ENCODE results near the gene LMAN1. TPM values are rescaled to one million over a fixed set of nuclear protein-coding genes. Genes with fewer than 3 reads are reported as not detected.

LMAN1 gene, protein sequence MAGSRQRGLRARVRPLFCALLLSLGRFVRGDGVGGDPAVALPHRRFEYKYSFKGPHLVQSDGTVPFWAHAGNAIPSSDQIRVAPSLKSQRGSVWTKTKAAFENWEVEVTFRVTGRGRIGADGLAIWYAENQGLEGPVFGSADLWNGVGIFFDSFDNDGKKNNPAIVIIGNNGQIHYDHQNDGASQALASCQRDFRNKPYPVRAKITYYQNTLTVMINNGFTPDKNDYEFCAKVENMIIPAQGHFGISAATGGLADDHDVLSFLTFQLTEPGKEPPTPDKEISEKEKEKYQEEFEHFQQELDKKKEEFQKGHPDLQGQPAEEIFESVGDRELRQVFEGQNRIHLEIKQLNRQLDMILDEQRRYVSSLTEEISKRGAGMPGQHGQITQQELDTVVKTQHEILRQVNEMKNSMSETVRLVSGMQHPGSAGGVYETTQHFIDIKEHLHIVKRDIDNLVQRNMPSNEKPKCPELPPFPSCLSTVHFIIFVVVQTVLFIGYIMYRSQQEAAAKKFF
- total RNA-seq (10 to 100 TPM; 47.1 to 65.2 (median 56.9) TPM), polyA plus RNA-seq (10 to 100 TPM in 1 of 3 donors, 1 to 10 TPM in 2; 4.8 to 24.6 (median 7.4) TPM)

DNA sequence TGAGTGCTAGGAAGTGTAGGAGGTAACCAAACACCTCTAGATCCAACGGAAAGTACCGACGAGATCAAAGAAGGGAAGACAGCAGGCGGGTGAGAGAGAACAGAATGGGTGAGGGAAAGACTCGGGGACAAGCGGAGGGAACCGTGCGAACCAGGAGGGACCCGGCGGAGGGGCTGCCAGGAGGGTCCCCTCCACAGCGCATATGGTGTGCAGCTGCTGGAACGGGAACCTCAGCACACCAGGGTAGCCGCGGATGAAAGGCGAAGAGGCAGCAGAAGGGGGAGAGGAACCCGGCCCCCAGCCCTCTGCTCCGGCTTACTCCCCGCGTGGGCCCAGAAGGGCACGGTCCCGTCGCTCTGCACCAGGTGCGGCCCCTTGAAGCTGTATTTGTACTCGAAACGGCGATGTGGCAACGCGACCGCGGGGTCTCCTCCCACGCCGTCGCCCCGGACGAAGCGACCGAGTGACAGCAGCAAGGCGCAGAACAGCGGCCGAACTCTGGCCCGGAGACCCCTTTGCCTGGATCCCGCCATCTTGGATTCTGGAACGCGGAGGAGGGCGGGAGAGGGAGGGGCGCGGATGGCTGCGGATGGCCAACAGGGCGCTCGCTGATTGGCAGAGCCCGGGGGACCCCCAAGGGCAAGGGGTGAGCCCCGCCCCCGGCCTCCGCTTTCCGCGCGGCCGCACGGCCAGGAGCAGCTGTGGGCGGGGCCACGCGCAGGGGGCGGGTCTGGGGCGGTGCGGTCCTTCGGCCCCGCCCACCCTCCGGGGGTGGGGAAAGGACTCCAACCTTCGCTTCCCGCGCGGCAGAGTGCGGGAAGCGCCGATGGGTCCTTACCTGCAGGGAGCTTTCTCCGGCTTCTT lies at the start of gene LMAN1:
Gene LMAN1, minus strand, starts transcription at position 554 of the 864 bp plus-strand sequence. Its CDS starts 21 bp downstream, at position 533.
- intact Hi-C loops (cut with DNase I): loop anchor here (10.0 kb wide), 1 partner anchor 346 kb away; no protein-coding TSS in a partner anchor
- peak within 1 kb of the TSS; percentile 64 to 97 (median 82) for H3K4me3 ChIP-seq
- 0 to 1% methylated on average over 76 of the region's 76 CpGs for WGBS, 2 donors
- peaks cover 0 to 30% (median 23%) of the 10 kb centered on the region in 4 donors for H3K4me1 ChIP-seq
- peak; percentile 98 for DNase-seq
- TF ChIP-seq POLR2AphosphoS5 (IDR thresholded peaks at IDR 0.05) (peak; percentile 39 to 71 (median 60)), POLR2A (IDR thresholded peaks at IDR 0.05) (no peak), EP300 (IDR thresholded peaks at IDR 0.05) (peak in 1 of 4 donors; percentile 22)
- no peaks in the 10 kb centered on the region for H3K9me3 ChIP-seq
- H3K36me3 ChIP-seq: peaks cover 0 to 17% (median 4%) of the 10 kb centered on the region in 4 donors
- no peaks in the 10 kb centered on the region for H3K27me3 ChIP-seq
- H3K27ac ChIP-seq: peak within 1 kb of the TSS; percentile 83 to 90 (median 87)

DNA sequence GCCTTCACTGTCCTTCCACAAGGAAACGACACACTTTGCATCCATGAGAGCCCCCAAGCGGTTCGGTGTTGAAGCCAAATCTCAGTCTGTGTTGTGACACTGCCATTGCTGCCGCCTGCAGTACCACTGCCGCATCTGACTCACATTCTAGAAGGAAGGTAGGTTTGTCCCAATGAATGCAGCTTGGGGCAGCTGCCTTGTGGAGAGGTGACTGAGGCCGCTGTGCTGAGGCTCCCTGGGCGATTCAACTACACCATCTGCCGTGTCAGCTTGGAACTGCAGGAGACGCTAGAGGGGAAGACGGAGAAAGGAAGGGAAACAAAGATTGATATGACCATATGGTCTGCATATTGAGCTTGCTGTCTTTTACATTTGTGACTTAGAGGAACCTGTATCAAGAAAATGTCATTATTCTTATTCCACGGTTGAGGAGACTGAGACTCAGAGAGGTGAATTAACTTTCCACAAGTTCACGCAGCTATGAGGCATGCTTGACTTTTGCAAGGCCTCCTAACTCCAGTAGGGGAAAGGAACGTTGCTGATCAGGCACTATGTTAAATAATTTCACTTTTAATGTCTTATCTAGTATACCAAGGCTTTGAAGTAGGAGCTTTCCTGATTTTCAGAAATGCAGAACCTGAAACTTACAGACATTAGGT lies 43.5 kb upstream of the LMAN1 start:
- no peak overlapping the region for H3K27ac ChIP-seq
- DNase-seq: peak; percentile 77

DNA sequence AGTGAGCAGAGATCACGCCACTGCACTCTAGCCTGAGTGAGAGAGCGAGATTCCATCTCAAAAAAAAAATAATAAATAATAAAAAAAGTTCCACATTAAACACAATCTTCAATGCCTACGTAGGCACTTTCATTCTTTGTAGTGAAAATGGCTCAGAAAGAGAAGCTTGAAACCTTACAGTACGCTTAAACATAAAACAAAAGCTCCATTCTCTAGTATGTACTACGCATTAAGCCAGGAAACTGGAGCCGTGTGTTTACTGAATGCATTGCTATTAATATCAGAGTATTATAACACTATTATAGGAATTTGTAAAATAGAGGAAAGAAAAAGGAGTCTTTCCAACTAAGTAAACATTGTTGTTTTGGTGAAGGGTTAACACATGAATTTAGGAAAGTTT lies 41.3 kb upstream of the LMAN1 start:
- no peaks in the 10 kb centered on the region for H3K27me3 ChIP-seq
- no peaks in the 10 kb centered on the region for H3K36me3 ChIP-seq
- no peak for DNase-seq
- no peak overlapping the region for H3K4me3 ChIP-seq
- TF ChIP-seq EP300 (IDR thresholded peaks at IDR 0.05) (no peak), POLR2A (IDR thresholded peaks at IDR 0.05) (no peak), POLR2AphosphoS5 (IDR thresholded peaks at IDR 0.05) (no peak)
- TF ChIP-seq, protein P1, sequence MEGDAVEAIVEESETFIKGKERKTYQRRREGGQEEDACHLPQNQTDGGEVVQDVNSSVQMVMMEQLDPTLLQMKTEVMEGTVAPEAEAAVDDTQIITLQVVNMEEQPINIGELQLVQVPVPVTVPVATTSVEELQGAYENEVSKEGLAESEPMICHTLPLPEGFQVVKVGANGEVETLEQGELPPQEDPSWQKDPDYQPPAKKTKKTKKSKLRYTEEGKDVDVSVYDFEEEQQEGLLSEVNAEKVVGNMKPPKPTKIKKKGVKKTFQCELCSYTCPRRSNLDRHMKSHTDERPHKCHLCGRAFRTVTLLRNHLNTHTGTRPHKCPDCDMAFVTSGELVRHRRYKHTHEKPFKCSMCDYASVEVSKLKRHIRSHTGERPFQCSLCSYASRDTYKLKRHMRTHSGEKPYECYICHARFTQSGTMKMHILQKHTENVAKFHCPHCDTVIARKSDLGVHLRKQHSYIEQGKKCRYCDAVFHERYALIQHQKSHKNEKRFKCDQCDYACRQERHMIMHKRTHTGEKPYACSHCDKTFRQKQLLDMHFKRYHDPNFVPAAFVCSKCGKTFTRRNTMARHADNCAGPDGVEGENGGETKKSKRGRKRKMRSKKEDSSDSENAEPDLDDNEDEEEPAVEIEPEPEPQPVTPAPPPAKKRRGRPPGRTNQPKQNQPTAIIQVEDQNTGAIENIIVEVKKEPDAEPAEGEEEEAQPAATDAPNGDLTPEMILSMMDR (IDR thresholded peaks at IDR 0.05): no peak
- WGBS, 2 donors: 89 to 90% methylated on average over 6 of the region's 6 CpGs
- H3K4me1 ChIP-seq: no peaks in the 10 kb centered on the region
- no peaks in the 10 kb centered on the region for H3K9me3 ChIP-seq
- intact Hi-C loops (cut with DNase I): loop anchor here (5.0 kb wide), 1 partner anchor 148 kb away; no protein-coding TSS in a partner anchor
- H3K27ac ChIP-seq: no peak overlapping the region

More for the DNA sequence above, 43.5 kb upstream of the LMAN1 start:
- no peaks in the 10 kb centered on the region for H3K9me3 ChIP-seq
- H3K27me3 ChIP-seq: no peaks in the 10 kb centered on the region
- H3K4me3 ChIP-seq: no peak overlapping the region
- no peaks in the 10 kb centered on the region for H3K4me1 ChIP-seq
- H3K36me3 ChIP-seq: no peaks in the 10 kb centered on the region
- intact Hi-C loops (cut with DNase I): loop anchor here (2.0 to 5.0 kb wide), 2 partner anchors 94 to 150 kb away; no protein-coding TSS in a partner anchor
- TF ChIP-seq POLR2AphosphoS5 (IDR thresholded peaks at IDR 0.05): no peak
- TF ChIP-seq, protein P1 (IDR thresholded peaks at IDR 0.05): peak; percentile 55 to 82 (median 71)
- 16 to 17% methylated on average over 13 of the region's 13 CpGs for WGBS, 2 donors

DNA sequence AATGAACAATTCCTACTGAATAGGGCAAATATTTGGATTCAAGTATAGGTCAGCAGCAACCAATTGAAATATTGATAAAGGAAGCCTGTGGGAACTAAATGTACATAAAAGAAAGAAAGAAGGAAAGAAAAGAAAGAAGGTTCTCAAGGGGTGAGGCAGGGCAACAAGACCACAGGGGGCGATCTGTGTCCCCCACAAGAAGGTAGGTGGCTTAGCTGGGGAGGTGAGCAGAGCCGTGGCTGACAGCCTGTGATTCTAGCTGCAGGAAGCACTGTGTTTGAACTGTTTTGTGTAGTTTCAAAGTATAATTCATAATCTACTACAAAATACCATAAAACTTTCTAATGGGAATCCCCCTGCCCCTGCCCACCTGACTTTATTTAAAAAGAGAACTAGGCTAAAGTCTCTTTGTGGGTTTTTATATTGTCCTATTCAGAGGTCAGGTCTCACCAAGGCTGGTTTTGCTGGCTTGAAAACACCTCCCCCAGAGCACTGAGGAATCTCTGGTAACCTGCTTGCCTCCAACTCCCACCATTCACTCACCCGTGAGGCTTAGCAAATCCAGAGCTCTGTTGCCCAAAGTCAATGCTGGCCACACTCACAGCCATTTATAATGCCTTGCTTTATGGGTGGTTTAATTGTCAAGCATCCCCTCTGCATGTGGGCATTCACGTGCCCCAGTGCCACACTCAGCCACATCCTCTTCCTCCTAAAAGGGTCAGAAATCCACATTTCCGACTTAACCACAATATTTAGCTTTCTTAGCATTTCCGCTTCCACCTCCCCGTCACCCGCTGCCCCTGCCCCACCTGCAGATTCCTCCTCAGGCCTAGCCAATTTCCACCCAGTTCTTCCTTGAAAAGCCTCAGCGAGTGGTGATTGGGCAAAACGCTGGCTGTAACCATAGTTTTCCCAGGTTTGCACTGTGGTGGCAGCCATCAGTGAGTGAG lies 36.4 kb upstream of the LMAN1 start:
- DNase-seq: no peak
- no peaks in the 10 kb centered on the region for H3K36me3 ChIP-seq
- intact Hi-C loops (cut with DNase I): no loop called here
- no peaks in the 10 kb centered on the region for H3K9me3 ChIP-seq
- H3K27ac ChIP-seq: no peak overlapping the region
- H3K4me1 ChIP-seq: no peaks in the 10 kb centered on the region
- no peak for TF ChIP-seq POLR2A (IDR thresholded peaks at IDR 0.05)
- TF ChIP-seq, protein P1 (IDR thresholded peaks at IDR 0.05): no peak
- TF ChIP-seq POLR2AphosphoS5 (IDR thresholded peaks at IDR 0.05): no peak
- TF ChIP-seq EP300 (IDR thresholded peaks at IDR 0.05): no peak
- WGBS, 2 donors: 58 to 69% methylated on average over 10 of the region's 10 CpGs
- H3K27me3 ChIP-seq: no peaks in the 10 kb centered on the region
- no peak overlapping the region for H3K4me3 ChIP-seq
